Breast epithelium (tissue), 3 donors: ENCODE results near the gene OSCP1.

Source experiments
- POLR2A ChIP-seq: fragments of 450-650 bp; IDR thresholded peaks from one replicate; pipeline ENCODE4 v1.6.1; 2016; ENCODE audit warnings: antibody characterized with exemption, mild to moderate bottlenecking, moderate library complexity
- POLR2AphosphoS5 ChIP-seq, 3 donors: sonication (generic); formaldehyde crosslinking; IDR thresholded peaks; one replicate each; pipeline ENCODE4 v1.6.1; 2017; ENCODE audit warnings: antibody characterized with exemption in 3 of 3
- TF ChIP-seq, protein P1 (sequence below), 3 donors: fragments of 450-650 bp; IDR thresholded peaks; one replicate each; pipeline ENCODE4 v1.5.1; 2016 to 2017; ENCODE audit warnings: antibody characterized with exemption in 3 of 3, mild to moderate bottlenecking in 3 of 3, moderate library complexity in 3 of 3

DNA sequence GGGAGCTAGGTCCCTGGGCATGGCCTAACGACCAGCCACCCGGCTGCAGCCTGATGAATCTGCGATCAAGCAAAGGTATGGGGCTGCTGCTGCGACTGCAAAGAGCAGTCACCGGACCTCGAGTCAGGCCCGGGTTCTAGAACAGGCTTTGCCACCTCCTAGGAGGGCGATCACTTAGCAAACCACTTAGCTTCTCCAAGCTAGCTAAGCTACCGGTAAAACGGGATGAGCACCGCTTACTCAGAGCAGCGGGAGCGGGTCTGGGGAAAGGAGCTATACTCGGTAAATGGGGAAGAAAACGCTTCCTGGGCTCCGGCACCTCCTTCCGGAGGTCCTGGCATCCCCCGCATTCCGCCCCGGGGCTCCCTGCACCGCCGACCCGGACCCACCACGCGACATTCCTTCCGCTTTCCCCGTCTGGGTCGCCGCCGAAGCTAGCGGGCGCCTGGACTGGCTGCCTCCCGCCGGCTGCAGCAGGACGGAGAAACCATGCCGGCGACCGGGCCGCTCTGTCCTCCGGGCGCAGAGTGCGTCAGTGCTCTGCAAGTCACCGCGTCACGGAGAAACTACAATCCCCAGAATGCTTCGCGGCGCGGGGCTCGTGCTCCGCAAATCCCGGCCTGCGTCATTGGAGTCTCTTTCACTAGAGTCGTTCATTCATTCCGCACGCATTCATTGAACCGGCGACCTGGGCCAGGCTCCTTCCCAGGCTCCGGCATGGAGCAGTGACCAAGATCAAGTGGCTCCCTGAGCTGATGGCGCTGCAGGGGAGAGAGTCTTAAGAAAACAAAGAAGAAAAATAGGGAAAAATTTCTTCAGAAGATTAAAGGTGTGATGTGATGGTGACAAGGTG lies 52.6 kb downstream of the OSCP1 start, which contains the start of gene LSM10:
- TF ChIP-seq, protein P1, sequence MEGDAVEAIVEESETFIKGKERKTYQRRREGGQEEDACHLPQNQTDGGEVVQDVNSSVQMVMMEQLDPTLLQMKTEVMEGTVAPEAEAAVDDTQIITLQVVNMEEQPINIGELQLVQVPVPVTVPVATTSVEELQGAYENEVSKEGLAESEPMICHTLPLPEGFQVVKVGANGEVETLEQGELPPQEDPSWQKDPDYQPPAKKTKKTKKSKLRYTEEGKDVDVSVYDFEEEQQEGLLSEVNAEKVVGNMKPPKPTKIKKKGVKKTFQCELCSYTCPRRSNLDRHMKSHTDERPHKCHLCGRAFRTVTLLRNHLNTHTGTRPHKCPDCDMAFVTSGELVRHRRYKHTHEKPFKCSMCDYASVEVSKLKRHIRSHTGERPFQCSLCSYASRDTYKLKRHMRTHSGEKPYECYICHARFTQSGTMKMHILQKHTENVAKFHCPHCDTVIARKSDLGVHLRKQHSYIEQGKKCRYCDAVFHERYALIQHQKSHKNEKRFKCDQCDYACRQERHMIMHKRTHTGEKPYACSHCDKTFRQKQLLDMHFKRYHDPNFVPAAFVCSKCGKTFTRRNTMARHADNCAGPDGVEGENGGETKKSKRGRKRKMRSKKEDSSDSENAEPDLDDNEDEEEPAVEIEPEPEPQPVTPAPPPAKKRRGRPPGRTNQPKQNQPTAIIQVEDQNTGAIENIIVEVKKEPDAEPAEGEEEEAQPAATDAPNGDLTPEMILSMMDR (IDR thresholded peaks at IDR 0.05): no peak
- TF ChIP-seq POLR2A (peak; percentile 84), POLR2AphosphoS5 (IDR thresholded peaks at IDR 0.05) (peak; percentile 73 to 97 (median 94))
